Keratinocyte (primary cell): ENCODE measurements around the gene C1D.

Experiments used
- CTCF ChIP-seq, 3 experiments: IDR thresholded peaks in 1 of 3; conservative IDR thresholded peaks in 1 of 3; optimal IDR thresholded peaks in 1 of 3; 2 replicates in 2 of 3; 3 replicates in 1 of 3; pipeline versions ENCODE3 to v1.5.1; 2011; ENCODE audit warnings: low read length in 3 of 3, mild to moderate bottlenecking in 3 of 3, moderate library complexity in 2 of 3, control low read depth in 1 of 3, inconsistent platforms in 1 of 3; ENCODE audit not compliant: insufficient read depth in 2 of 3; ENCODE audit errors: extremely low read depth in 1 of 3
- EZH2 ChIP-seq: IDR thresholded peaks from one replicate; pipeline ENCODE4 v1.6.1; 2012; ENCODE audit warnings: inconsistent platforms, mild to moderate bottlenecking, low read length, moderate library complexity

GRCh38 chr2:68046642-68047240 lies 16.1 kb downstream of the C1D start:
- TF ChIP-seq CTCF (optimal IDR thresholded peaks at IDR 0.05 in 1 of 3, IDR thresholded peaks at IDR 0.05 in 1 of 3, conservative IDR thresholded peaks at IDR 0.05 in 1 of 3; ENCODE audit: extremely low read depth in 1 of 3, insufficient read depth in 2 of 3, low read length in 3 of 3) (no peak), EZH2 (no peak)
